ENCODE data around the gene STK36. TPM values are rescaled to one million over a fixed set of nuclear protein-coding genes. Genes with fewer than 3 reads are reported as not detected.
"Not testable (repeated sequence)": the region's sequence is repeated elsewhere in the genome, so short reads cannot be mapped to it uniquely, and the experiment has no call there.

The STK36 gene
- total RNA-seq, 1 donor from 2014 or later: 9.0 TPM

DNA sequence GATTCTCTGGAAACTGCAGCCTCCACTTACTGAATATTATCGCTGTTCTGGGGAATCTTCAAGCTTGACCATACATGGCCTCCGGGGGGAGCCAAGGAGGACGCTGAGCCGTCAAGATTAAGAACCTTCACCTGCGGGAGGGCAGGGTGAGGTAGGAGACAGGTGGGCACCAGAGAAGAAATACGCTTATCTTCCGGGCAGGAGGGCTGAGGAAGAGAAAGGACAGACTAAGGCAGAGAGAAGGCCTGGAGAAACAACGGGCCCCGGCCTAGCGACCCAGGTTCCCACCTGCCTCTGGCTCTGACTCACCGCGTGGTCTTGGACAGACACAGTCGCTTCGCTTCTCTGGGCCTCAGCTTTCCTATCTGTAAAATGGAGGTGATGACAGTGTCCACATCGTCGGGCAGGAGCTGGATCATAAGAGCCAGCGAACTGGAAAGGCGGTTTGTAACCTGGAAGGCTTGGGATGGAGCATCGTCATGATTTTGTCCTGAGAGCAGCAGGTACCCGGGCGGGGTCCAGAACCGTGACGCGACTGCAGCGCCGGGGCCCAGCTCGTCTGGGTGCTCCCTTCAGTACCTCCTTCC lies 13.1 kb upstream of the STK36 start:
- no peak for DNase-seq (ENCODE audit: low spot score)
- intact Hi-C loops (cut with DNase I): loop anchor here (10.0 kb wide), 1 partner anchor 254 kb away; no protein-coding TSS in a partner anchor

DNA sequence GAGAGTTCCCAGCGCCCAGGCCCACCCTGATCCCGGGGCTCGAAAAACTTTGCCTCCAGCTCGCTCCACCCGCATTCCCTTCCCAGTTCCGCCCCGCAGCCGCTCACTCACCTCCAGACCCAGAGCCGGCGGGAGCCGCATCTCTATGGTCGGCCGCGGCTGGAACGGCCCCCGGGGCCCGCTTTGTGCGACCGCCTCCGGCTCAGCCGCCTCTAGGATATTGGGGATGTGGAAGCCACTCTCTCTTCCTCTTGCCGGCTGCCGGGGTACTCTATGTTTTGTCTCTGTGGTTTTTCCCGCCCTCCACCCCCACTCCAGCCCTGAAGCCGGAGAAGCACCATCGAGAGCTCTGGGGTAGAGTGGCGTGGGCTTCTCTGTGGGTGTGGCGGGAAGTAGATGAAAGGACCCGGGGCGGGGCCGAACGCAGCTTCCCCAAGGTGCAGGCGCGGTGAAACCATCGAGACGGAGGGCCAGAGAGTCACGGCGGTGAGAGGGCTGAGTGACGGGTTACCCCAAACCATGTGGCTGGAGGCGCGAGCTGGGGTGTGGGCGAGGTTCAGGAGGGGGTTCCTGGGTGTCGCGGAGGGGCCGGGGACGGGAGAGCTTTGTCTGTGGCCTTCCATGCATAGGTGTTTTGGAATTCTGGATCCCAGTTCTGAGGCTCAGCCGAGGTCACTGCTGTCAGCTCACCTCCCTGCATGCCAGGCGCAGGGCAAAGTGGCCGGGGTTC lies 12.5 kb upstream of the STK36 start, which contains the start of the genes BCS1L and ZNF142:
Gene BCS1L, plus strand, starts transcription at position 426 of the 730 bp plus-strand sequence. CDS start 1,305 bp downstream, outside the sequence.
Gene ZNF142, minus strand, starts transcription at position 366 of the 730 bp plus-strand sequence. CDS start 3,194 bp downstream, outside the sequence.
- peak; percentile 97 for DNase-seq (ENCODE audit: low spot score)
- intact Hi-C loops (cut with DNase I): loop anchor here (10.0 kb wide), 1 partner anchor 255 kb away; no protein-coding TSS in a partner anchor

DNA sequence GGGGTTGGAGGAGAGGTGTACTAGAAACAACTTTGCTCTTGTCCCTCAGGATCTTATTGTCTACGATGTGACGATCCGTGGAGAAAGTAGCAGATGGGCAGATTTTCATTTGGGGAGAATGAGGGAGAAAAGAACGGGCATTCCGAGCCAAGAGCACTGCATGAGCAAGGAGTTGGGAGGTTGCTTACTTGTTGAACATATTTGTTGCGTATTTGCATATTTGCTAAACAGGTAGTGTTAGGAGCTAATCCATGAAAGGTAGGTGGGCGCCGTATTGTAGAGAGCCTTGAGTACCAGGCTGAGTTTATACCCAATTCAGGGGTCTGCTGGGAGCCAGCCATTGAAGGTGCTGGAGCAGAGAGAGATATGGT lies 11.9 kb upstream of the STK36 start:
- DNase-seq (ENCODE audit: low spot score): no peak
- intact Hi-C loops (cut with DNase I): loop anchor here (10.0 kb wide), 1 partner anchor 255 kb away; no protein-coding TSS in a partner anchor

DNA sequence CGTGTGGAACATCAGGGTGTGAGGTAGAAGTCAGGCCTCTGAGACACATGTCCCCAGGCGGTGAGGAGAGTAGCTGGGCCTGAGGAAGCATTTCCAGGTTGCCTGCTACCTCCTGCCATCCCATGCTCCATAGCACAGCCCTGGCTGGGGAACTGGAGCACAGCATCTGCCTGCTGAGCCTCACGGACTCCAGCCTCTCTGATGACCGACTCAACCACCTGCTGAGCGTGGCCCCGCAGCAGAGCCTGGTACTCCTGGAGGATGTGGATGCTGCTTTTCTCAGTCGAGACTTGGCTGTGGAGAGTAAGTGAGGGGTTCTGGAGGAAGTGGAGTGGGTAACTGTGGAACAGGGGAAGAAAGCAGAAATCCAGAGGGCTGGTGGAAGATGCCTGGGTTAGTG lies 9.5 kb upstream of the STK36 start:
- intact Hi-C loops (cut with DNase I): no loop called here

DNA sequence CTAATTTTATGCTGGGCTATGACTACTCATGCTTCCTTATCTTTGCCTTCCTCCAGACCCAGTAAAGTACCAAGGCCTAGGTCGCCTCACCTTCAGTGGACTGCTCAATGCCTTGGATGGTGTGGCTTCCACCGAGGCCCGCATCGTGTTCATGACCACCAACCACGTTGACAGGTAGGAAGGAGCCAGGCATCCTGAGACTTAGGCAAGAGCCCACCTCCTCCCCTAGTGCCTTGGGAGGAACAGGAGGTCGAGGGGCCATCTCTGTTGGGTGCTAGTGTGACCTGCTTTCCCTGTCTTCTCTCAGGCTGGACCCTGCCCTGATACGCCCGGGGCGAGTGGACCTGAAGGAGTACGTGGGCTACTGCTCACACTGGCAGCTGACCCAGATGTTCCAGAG lies 9.1 kb upstream of the STK36 start:
- no peak for DNase-seq (ENCODE audit: low spot score)
- intact Hi-C loops (cut with DNase I): no loop called here

More for the DNA sequence above, 9.5 kb upstream of the STK36 start:
- no peak for DNase-seq (ENCODE audit: low spot score)

DNA sequence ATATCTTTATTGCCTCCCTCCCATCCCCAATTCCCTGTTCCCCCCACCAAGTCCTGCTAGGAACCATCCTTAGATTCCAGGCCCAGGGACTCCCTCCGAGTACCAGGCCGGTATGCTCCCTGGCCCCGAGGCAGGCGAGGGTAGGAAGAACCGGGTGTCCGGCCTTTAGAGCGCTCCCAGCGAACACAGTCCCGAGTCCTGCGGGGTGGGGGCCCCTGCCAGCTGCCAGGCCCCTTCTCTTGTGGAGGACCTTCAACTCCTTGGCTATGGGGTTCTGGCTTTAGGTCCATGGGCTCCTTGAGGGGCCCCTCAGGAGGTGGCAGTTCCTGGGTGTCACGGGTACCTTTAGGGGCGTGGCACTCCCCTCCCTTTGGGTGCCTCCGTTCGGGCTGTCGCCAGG lies 8.0 kb upstream of the STK36 start:
- intact Hi-C loops (cut with DNase I): no loop called here
- no peak for DNase-seq (ENCODE audit: low spot score)

DNA sequence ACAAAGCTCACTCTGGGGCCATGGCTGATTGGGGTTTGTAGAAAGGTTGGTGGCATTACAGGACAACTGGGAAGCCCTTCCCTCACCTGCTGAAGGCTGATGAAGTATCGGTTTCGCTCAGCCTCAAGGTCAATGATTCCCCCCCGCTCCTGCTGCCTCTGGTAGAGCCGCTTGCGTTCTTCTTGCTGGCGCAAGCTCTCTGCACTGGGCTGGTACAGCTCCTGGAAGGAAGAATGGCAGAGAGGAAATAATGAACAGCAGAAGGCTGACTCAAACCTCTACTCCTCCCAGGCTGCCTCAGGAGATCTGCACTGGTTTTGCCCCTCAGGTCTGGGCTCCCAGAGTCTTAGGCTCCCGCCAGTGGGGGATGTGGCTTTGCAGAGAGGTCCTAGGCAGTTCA lies 7.2 kb upstream of the STK36 start:
- no peak for DNase-seq (ENCODE audit: low spot score)
- intact Hi-C loops (cut with DNase I): no loop called here

DNA sequence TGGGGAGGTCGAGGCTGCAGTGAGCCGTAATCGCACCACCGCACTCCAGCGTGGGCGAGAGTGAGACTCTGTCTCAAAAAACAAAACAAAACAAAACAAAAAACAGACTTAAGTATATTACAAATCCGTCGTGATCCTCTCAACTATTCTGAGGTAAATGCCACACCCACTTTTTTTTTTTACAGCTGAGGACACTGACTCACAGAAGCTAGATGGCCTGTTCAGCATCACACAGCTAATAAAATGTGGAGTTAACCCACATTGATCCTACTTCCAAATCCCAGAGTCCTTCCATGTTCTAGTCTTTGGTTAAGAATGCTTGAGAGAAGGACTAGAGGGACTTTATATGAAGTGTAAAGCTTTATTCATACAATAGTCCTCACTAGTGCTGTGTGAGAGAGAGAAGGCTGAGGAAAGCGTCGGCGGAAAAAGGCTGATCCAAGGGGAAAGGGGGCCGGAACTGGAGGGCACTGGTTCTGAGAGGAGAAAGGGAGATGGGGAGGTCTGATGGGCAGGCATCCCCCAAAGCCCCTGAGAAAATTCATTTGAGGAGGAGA lies 711 bp upstream of the STK36 start:
- no peak for DNase-seq (ENCODE audit: low spot score)
- intact Hi-C loops (cut with DNase I): no loop called here

DNA sequence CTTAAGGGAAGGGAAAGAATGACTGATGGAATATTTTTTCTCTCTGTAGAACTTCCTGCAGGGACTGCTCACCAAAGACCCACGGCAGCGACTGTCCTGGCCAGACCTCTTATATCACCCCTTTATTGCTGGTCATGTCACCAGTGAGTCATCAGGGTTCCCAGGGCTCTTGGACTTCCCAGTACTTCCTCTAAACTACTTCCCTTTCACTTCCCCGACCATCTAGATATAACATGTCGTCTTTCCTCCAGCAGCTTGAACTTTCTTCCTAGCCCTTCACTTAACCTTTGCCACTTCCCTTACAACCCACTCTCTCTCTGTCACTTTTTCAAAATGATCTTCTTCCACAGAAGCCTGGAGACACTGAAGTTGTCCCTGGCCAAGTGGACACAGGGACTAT lies 7.2 kb downstream of the STK36 start:
- intact Hi-C loops (cut with DNase I): no loop called here
- DNase-seq (ENCODE audit: low spot score): peak; percentile 7

DNA sequence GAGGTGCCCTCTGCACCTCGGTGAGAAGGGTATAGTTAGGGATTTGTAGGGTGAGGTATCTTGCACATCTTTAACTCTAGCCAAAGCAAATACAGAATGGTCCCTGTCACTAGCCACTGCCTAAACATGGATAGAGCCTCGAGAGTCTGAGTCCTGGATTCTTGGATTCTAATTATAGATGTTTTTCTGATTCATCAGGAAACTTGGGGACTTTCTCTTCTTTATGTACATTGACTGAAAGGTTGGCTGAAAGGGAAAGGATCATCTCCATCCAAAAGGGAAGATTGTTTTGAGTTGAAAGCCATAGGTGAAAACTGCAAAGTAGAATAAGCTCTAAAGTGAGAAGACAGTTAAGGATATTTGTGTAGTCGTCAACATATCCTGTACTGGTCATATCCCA lies 8.2 kb downstream of the STK36 start:
- DNase-seq (ENCODE audit: low spot score): no peak
- intact Hi-C loops (cut with DNase I): no loop called here

DNA sequence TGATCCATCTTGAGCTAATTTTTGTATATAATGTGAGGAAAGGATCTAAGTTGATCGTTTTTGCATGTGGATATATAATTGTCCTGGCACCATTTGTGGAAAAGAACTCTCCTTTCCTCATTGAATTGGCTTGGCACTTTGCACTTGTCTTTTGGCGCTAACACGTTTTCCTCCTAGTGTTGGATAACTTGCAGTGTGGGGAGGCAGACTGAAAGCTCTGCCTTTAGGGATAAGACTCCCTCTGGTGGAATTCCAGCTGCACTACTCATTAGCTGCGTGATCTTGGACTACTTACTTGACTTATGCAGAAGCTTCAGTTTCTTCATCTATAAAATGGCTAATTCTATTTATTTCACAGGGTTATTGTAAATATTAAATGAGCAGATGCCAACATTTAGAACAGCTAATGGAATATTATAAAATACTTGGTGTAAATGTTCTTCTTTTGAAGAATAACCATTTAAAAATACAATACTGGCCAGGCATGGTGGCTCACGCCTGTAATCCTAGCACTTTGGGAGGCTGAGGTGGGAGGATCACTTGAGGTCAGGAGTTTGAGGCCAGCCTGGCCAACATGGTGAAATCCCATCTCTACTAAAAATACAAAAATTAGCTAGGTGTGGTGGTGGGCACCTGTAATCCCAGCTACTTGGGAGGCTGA lies 15.6 kb downstream of the STK36 start:
- intact Hi-C loops (cut with DNase I): loop anchor here (5.0 kb wide), 1 partner anchor 160 kb away; no protein-coding TSS in a partner anchor
- DNase-seq (ENCODE audit: low spot score): not testable (repeated sequence)

DNA sequence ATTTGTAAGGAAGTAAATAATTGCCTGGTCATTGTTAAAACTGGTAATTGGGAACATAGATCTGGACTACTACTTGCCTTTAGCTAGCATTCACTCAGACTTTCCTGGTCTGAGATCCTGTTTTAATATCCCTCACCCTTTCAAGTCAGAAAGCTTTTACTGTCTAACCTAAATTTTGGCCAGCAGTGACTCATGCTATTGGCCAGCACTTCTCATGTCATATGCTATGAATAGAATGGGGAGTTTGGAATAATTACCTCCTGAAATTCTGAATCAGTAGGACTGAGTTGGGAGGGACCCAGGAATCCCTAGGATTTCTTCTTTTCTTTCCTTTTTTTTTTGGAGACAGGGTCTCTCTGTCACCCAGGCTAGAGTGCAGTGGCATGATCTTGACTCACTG lies 19.3 kb downstream of the STK36 start:
- intact Hi-C loops (cut with DNase I): no loop called here
- no peak for DNase-seq (ENCODE audit: low spot score)

DNA sequence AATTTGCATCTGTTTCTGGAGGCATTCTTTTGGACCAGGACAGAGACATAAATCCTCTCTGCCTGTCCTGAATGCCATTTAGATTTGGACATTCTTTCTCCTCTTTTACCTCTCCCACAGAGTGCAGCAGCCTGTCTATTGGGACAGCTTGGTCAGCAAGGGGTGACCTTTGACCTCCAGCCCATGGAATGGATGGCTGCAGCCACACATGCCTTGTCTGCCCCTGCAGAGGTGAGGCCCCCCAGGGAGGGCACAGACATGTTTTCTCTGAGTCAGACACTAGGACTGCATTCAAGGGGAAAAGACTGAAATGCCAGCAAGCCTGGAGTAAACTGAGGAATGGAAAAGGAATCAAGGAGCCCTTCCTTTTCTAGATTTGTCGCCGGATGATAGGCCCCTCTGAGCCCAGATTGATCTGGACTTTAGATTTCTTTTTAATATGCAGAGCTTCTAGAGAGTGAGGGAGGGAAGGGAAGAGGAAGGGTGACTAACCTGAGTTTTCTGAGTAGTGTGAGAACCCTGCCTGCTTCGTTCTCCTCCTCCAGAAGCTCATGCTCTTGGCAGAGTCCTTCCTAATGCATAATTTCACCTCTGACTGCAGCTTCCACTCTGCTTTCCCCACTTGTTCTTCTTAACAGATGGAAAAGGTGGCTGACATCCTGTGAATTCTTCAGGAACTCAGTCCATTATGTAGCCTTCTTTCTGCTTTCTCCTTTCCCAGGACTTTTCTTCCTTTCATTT lies 22.7 kb downstream of the STK36 start:
- no peak for DNase-seq (ENCODE audit: low spot score)
- intact Hi-C loops (cut with DNase I): no loop called here

DNA sequence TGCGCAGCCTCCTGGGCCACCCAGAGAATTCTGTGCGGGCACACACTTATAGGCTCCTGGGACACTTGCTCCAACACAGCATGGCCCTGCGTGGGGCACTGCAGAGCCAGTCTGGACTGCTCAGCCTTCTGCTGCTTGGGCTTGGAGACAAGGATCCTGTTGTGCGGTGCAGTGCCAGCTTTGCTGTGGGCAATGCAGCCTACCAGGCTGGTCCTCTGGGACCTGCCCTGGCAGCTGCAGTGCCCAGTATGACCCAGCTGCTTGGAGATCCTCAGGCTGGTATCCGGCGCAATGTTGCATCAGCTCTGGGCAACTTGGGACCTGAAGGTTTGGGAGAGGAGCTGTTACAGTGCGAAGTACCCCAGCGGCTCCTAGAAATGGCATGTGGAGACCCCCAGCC lies 27.0 kb downstream of the STK36 start:
- DNase-seq (ENCODE audit: low spot score): no peak
- intact Hi-C loops (cut with DNase I): no loop called here

DNA sequence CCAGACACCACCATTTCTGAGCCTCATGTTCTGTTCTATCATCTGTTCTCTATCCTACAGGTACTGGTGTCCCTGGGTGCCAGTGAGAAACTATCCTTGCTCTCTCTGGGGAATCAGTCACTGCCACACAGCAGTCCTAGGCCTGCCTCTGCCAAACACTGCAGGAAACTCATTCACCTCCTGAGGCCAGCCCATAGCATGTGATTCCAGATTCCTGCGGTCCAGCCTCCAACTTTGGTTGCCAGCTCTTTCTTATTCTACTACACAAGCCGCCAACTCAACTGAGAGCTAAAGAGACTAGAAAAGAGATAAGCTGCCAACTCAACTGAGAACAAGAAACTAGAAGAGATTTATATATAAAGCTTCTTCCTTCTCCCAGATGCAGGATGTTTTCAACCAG lies 29.9 kb downstream of the STK36 start:
- intact Hi-C loops (cut with DNase I): no loop called here
- no peak for DNase-seq (ENCODE audit: low spot score)

DNA sequence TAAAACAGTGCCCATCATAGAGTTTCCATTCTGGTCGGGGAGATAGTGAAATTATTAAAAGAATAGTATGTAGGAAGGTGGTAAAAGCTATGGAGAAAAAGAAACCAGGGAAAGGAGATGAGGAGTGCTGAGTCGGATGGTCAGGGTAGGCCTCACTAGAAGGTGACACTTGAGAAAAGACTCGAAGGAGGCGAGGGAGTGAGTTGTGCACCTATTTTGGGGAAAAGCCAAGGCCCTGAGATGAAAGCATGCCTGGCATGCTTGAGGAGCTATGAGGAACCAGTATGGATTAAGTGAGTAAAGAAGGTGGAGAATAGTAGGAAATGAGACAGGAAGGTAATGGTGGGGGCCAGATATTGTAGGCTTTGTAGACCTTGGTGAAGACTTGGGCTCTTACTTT lies 31.5 kb downstream of the STK36 start:
- no peak for DNase-seq (ENCODE audit: low spot score)
- intact Hi-C loops (cut with DNase I): no loop called here

DNA sequence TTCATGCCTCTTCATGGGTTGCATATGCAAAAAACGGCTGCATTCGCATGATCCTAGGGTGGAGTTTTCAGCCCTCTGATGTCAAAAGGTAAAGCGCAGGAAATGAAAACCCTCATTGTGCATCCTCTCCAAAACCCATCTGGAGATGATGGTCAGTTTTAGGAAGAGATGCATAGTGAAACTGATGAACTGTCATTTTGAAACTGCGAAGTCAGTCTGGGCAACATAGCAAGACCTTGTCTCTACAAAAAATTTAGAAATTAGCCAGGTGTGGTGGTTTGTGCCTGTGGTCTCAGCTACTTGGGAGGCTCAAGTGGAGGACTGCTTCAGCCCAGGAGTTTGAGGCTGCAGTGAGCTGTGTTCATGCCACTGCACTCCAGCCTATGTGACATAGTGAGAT lies 36.2 kb downstream of the STK36 start:
- DNase-seq (ENCODE audit: low spot score): no peak
- intact Hi-C loops (cut with DNase I): no loop called here

DNA sequence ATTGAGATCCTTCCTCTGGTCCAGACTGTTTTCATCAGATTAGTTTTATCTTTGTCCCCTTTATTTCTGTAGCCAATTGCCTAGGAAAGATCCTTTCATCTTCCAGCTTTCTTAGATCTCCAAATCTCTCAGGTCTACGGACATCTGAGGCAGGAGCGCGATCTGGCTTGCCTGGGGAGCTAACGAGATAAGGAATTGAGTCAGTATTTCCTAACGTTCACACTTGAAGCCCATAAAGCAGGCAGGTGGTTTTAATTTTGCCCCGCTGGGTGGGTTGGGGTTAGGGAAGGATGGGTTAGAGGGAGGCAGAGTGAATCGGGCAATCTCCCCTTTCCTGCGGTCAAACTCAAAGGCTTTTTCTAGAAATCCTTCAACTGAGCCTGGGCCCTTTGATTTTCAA lies 38.0 kb downstream of the STK36 start:
- no peak for DNase-seq (ENCODE audit: low spot score)
- intact Hi-C loops (cut with DNase I): loop anchor here (5.0 kb wide), 2 partner anchors 72 to 122 kb away; partner anchors contain the start of genes CYP27A1 and PRKAG3

DNA sequence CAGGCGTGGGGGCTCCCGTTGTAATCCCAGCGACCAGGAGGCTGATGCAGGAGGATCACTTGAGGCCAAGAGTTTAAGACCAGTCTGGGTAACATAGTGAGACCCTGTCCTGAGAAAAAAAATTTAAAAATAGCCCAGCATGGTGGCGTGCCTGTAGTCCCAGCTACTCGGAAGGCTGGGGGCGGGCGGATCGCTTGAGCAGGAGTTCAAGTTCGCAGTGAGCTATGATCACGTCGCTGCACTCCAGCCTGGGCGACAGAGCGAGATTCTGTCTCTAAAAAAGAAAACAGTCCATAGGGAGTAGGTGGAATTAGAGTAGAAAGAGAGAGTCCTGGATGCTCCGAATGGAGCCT lies 38.4 kb downstream of the STK36 start:
- intact Hi-C loops (cut with DNase I): loop anchor here (5.0 kb wide), 2 partner anchors 72 to 122 kb away; partner anchors contain the start of genes CYP27A1 and PRKAG3
- no peak for DNase-seq (ENCODE audit: low spot score)

All from cardiac septum (tissue), 1 donor.